Heart left ventricle (tissue), 16 donors: ENCODE data around the gene COL23A1. TPM values are rescaled to one million over a fixed set of nuclear protein-coding genes. Genes with fewer than 3 reads are reported as not detected.

Source experiments
- ATAC-seq, 4 donors: fragments of 200-7000 bp; cut with Tn5 transposase; one replicate each; pipeline ENCODE4 v1.9.1; 2020 to 2022; ENCODE audit warnings: moderate library complexity in 4 of 4, mild to moderate bottlenecking in 3 of 4, moderate number of reproducible peaks in 1 of 4
- DNase-seq, 5 donors: peaks; one replicate each; pipeline ENCODE4 v3.0.0-alpha.2; 2020
- H3K27ac ChIP-seq, 12 donors: fragments of 200-600 bp; sonication (generic) in 4 of 12; one replicate each; pipeline versions ENCODE4 v1.5.0 to v1.8.0; 2016 to 2022; ENCODE audit warnings: mild to moderate bottlenecking in 2 of 12
- H3K27me3 ChIP-seq, 9 donors: fragments of 200-600 bp; sonication (generic) in 2 of 9; one replicate each; pipeline versions ENCODE4 v1.5.1 to v1.8.0; 2016 to 2022; ENCODE audit warnings: mild to moderate bottlenecking in 3 of 9
- H3K36me3 ChIP-seq, 9 donors: fragments of 200-600 bp; sonication (generic) in 2 of 9; one replicate each; pipeline versions ENCODE4 v1.5.0 to v1.8.0; 2018 to 2022; ENCODE audit warnings: mild to moderate bottlenecking in 2 of 9
- H3K4me1 ChIP-seq, 12 donors: fragments of 200-600 bp; sonication (generic) in 4 of 12; one replicate each; pipeline versions ENCODE4 v1.5.0 to v1.8.0; 2016 to 2022; ENCODE audit warnings: mild to moderate bottlenecking in 3 of 12
- H3K4me3 ChIP-seq, 12 donors: fragments of 200-600 bp; sonication (generic) in 4 of 12; one replicate each; pipeline versions ENCODE4 v1.5.0 to v1.8.0; 2017 to 2022; ENCODE audit warnings: mild to moderate bottlenecking in 9 of 12, moderate library complexity in 4 of 12
- H3K9me3 ChIP-seq, 12 donors: fragments of 200-600 bp; sonication (generic) in 4 of 12; one replicate each; pipeline versions ENCODE4 v1.5.0 to v1.8.0; 2016 to 2022; ENCODE audit warnings: mild to moderate bottlenecking in 1 of 12
- POLR2A ChIP-seq, 2 donors: fragments of 450-650 bp; IDR thresholded peaks; one replicate each; pipeline ENCODE4 v1.6.1; 2017; ENCODE audit warnings: antibody characterized with exemption in 2 of 2, mild to moderate bottlenecking in 2 of 2, moderate library complexity in 2 of 2
- WGBS, 4 donors: extraction: QIAGEN DNeasy Blood & Tissue Kit in 2 of 4; methylation state at CpG; one replicate each; pipeline versions ENCODE4 v1.1.5 to v1.1.7; 2013 to 2018; 5-methylcytosine and 5-hydroxymethylcytosine counted together
- intact Hi-C, 10 donors: fragments of 100-400 bp; cut with DNase I; formaldehyde crosslinking; loops; one replicate each; pipeline versions ENCODE4 v1.11.1 to v1.14.2; 2022
- polyA plus RNA-seq, 2 donors: library from polyadenylated mRNA; stranded (reverse); fragments of 200-250 nt; gene quantifications; one replicate each; pipeline ENCODE4 v1.2.3, GENCODE V29; 2013
- total RNA-seq, 9 donors: library from RNA; depleted of rRNA in 2 of 9; stranded (reverse); fragments of >200 nt in 2 of 9; fragmentation: NEBNext Ultra II Directional in 3 of 9; extraction: Animal tissue kit (Norgen Biotek cat#: 25700) in 3 of 9; gene quantifications; one replicate each; pipeline versions ENCODE4 v1.1.0 to v1.2.4, GENCODE V29; 2016 to 2023
- TF ChIP-seq, protein P1 (sequence below), 12 donors: fragments of 200-600 bp; sonication (generic) in 4 of 12; IDR thresholded peaks; one replicate each; pipeline versions ENCODE4 v1.5.0 to v1.8.0; 2018 to 2022; ENCODE audit warnings: antibody characterized with exemption in 12 of 12, mild to moderate bottlenecking in 5 of 12
- donor health status: ischemic (EF 13 %, LVEDD 7.1; RV severe dilation, severe dysfunction).
- donor health status: healthy with polysubstance abuse.
- donor health status: DM: no; HTN: yes; CAD: no.
- donor health status: DM: no; HTN: no; CAD: no.
- donor health status: ischemic (EF 25% LVEDD 6.9; RV normal size, moderate dysfunction).
- donor health status: ischemic (EF 25% LVEDD 5.7; RV mildly dilated, moderate dysfunction).
- donor health status: healthy.
- donor health status: DM: yes; HTN: yes; CAD: no.
- donor health status: ischemic (EF 35%, LVEDD 5.7; RV mildly dilated, moderate dysfunction).
- donor health status: nonischemic (EF 11% LVEDD 7.7; RV severe dilation, severe dysfunction).
- donor health status: DM: yes; HTN: yes; CAD: no.
- donor health status: PGD.
- donor health status: ischemic (EF 29% LVEDD 5.4; RV normal size, mild dysfunction).
- donor health status: nonischemic (EF 23%, LVEDD 6.1; RV moderate dilation, normal function).

Gene COL23A1
- total and polyA plus RNA-seq, 11 donors = 6.0 to 33.0 (median 18.8) TPM

DNA sequence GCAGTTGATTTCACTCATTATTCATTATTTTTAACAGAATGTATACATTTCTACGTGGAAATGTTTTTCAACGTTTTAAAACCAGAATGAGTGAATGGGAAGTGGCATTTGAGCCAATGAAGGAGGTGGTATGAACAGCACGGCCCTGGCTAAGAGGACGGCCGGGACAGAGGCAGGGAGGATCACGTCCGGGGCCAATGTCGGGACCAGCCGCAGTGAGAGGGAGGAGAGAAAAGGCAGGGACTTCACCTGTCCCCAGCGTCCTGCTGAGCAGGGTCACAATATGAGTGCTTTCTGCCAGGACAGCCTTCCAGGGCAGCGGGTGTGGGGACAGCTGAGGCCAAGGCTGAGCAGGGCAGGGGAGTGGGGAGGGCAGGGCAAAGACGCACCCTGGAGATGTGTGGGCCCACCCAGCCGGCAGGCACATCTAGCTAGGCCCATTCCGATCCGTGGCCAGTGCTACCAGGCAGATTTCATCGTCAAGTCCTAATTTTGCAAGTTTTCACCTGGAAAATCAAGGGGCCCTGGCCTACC, 209.6 kb downstream of the COL23A1 start:
- intact Hi-C loops = no loop called here
- Histone ChIP-seq H3K27me3 (peaks cover 0 to 23% (median 4%) of the 10 kb centered on the region in 9 donors), H3K27ac (no peak overlapping the region), H3K9me3 (no peaks in the 10 kb centered on the region), H3K4me3 (no peak overlapping the region), H3K4me1 (peaks cover 0 to 10% (median 0%) of the 10 kb centered on the region in 12 donors), H3K36me3 (no peaks in the 10 kb centered on the region)
- DNase-seq = peak in 1 of 5 donors; percentile 30
- TF ChIP-seq POLR2A (IDR thresholded peaks at IDR 0.05) = no peak
- TF ChIP-seq, protein P1, sequence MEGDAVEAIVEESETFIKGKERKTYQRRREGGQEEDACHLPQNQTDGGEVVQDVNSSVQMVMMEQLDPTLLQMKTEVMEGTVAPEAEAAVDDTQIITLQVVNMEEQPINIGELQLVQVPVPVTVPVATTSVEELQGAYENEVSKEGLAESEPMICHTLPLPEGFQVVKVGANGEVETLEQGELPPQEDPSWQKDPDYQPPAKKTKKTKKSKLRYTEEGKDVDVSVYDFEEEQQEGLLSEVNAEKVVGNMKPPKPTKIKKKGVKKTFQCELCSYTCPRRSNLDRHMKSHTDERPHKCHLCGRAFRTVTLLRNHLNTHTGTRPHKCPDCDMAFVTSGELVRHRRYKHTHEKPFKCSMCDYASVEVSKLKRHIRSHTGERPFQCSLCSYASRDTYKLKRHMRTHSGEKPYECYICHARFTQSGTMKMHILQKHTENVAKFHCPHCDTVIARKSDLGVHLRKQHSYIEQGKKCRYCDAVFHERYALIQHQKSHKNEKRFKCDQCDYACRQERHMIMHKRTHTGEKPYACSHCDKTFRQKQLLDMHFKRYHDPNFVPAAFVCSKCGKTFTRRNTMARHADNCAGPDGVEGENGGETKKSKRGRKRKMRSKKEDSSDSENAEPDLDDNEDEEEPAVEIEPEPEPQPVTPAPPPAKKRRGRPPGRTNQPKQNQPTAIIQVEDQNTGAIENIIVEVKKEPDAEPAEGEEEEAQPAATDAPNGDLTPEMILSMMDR (IDR thresholded peaks at IDR 0.05) = no peak
- 91 to 93% (median 92%) methylated on average over 16 of the region's 16 CpGs for WGBS, 4 donors
- ATAC-seq = no peak

DNA sequence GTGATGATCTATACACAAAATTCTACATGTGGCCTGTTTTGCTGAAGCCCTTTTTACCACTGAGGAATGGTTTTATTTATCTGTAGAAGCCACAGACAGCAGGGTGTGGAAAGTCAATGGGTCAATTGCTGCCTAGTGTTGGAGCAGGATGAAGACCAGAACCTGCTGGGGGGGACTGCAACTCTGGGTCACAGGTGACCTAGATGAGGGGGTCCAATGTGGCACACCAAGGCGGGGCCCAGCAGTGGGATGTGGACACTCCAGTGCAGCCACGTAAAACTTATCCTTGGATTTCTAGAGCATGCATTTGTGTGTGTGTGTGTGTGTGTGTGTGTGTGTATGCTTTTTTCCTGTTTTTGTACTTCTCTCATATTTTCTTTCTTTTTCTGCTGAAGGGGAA, 210.1 kb downstream of the COL23A1 start:
- H3K4me1 ChIP-seq = peaks cover 0 to 10% (median 0%) of the 10 kb centered on the region in 12 donors
- intact Hi-C loops = no loop called here
- H3K4me3 ChIP-seq = no peak overlapping the region
- peaks cover 0 to 17% (median 4%) of the 10 kb centered on the region in 9 donors for H3K27me3 ChIP-seq
- H3K36me3 ChIP-seq = no peaks in the 10 kb centered on the region
- TF ChIP-seq, protein P1 (IDR thresholded peaks at IDR 0.05) = no peak
- TF ChIP-seq POLR2A (IDR thresholded peaks at IDR 0.05) = no peak
- H3K9me3 ChIP-seq = no peaks in the 10 kb centered on the region
- WGBS, 4 donors = 64 to 100% (median 86%) methylated on average over 2 of the region's 2 CpGs
- no peak for ATAC-seq
- DNase-seq = peak in 1 of 5 donors; percentile 7
- no peak overlapping the region for H3K27ac ChIP-seq

DNA sequence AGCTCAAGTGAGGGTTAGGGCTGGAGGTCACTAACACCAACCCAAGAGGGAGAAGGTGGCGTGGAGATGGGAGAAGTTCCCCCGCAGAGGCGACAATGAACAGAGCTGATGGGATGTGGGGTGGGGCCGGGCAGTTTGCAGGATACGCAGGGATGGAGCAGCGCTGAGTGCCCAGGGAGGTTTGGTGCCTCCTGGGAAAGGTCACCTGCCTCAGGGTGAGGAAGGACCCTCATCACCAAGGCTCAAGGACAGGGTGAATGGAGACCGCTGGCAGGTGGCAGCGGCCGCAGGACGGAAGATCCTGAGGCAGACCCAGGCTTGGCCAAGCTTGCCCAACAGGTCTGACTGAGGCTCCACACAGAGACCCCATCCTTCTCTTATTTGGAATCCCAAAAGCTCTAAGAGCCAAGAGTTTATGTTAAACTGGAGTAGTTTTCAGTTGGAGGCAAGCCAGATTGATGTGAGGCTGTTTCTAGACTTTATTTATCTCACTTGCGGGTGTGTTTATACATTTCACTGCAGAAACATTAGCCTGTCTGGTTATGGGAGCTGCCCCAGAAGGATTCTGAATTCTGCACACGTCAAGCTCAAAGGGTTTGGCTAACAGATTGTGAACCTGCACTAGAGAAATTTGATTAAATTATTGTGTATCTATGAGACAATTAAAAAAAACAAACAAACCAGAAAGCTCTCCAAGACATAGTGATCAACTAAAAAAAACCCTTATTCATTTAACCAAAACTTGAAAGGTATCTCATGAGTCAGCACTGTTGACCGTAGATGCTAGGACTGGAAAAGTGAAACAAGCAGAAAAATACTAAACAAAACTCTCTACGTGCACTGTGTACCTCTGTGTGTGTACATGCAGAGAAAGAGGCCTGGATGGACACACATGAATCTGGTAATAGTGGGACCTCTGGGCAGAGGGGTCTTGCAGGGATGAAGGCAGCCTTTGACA, 211.4 kb downstream of the COL23A1 start:
- TF ChIP-seq, protein P1 (IDR thresholded peaks at IDR 0.05) = no peak
- TF ChIP-seq POLR2A (IDR thresholded peaks at IDR 0.05) = no peak
- no peak overlapping the region for H3K4me3 ChIP-seq
- H3K27me3 ChIP-seq = peaks cover 0 to 6% (median under 1%) of the 10 kb centered on the region in 9 donors
- ATAC-seq (no peak), DNase-seq (peak in 1 of 5 donors; percentile 37)
- H3K4me1 ChIP-seq = peaks cover 0 to 2% (median 0%) of the 10 kb centered on the region in 12 donors
- no peaks in the 10 kb centered on the region for H3K36me3 ChIP-seq
- intact Hi-C loops = no loop called here
- H3K27ac ChIP-seq = no peak overlapping the region
- no peaks in the 10 kb centered on the region for H3K9me3 ChIP-seq
- WGBS, 4 donors = 88 to 95% (median 93%) methylated on average over 14 of the region's 14 CpGs

DNA sequence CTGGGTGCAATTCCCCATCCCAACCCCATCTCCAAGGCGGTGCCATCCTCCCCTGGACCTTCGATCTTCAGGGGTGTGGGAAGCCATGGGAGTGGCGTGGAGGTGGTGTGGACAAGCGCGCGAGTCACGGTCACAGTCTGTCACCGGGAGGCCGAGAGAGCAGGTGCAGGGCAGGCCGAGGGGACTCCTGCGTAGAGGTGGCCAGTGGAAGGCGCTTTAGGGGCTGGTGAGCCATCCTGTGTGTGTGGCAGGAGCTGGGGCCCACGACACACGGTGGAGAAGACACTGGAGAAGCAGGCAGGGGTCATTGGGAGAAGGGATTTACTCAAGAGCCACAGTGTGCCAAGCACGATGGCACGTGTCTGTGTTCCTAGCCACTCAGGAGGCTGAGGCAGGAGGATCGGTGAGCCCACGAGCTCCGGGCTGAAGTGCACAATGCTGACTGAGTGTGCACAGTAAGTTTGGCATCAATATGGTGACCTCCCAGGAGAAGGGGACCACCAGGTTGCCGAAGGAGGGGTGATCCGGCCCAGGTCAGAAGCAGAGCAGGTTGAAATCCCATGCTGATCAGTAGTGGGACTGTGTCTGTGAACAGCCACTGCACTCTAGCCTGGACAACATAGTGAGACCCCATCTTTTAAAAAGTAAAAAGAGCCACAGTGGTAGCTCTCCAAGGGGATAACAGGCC, 212.5 kb downstream of the COL23A1 start:
- Histone ChIP-seq H3K27me3 (no peaks in the 10 kb centered on the region), H3K9me3 (no peaks in the 10 kb centered on the region), H3K27ac (no peak overlapping the region), H3K4me3 (no peak overlapping the region), H3K4me1 (no peaks in the 10 kb centered on the region), H3K36me3 (no peaks in the 10 kb centered on the region)
- DNase-seq = no peak
- WGBS, 4 donors = 91 to 98% (median 94%) methylated on average over 21 of the region's 21 CpGs
- intact Hi-C loops = no loop called here
- TF ChIP-seq POLR2A (IDR thresholded peaks at IDR 0.05) = no peak
- TF ChIP-seq, protein P1 (IDR thresholded peaks at IDR 0.05) = no peak
- ATAC-seq = no peak
